ENCODE results near the gene PTPN3. TPM values are rescaled to one million over a fixed set of nuclear protein-coding genes. Genes with fewer than 3 reads are reported as not detected.

Gene PTPN3
- total and polyA plus RNA-seq, 2 experiments from 2014 or later = 0.84 to 2.1 TPM

DNA sequence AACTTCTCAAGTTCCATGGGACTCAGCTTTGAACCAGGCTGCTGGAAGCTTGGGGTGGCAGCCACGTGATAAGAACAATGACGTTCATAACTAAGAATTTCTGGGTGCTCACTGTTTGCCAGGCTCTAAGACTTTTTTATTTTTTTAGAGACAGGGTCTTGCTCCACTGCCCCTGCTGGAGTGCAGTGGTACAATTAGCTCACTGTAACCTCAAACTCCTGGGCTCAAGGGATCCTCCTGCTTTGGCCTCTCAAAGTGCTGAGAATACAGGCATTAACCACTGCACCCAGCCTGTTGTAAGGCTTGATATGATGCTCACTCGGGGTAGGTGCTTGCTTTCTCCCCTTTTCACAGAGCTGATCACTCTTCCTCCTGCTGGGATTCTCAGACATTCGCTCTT lies 38.7 kb downstream of the PTPN3 start:
- H3K4me1 ChIP-seq (ENCODE audit: low read depth) = no peaks in the 10 kb centered on the region
- DNase-seq (ENCODE audit: low read depth in 1 of 2, low spot score in 1 of 2) = no peak
- H3K4me3 ChIP-seq = no peak overlapping the region
- no peak overlapping the region for H3K27ac ChIP-seq
- H3K36me3 ChIP-seq = no peaks in the 10 kb centered on the region
- H3K27me3 ChIP-seq = no peaks in the 10 kb centered on the region
- TF ChIP-seq CTCF (IDR thresholded peaks at IDR 0.05; ENCODE audit: low read depth, low read length) = no peak
- no peaks in the 10 kb centered on the region for H3K9me3 ChIP-seq (ENCODE audit: low read depth)

DNA sequence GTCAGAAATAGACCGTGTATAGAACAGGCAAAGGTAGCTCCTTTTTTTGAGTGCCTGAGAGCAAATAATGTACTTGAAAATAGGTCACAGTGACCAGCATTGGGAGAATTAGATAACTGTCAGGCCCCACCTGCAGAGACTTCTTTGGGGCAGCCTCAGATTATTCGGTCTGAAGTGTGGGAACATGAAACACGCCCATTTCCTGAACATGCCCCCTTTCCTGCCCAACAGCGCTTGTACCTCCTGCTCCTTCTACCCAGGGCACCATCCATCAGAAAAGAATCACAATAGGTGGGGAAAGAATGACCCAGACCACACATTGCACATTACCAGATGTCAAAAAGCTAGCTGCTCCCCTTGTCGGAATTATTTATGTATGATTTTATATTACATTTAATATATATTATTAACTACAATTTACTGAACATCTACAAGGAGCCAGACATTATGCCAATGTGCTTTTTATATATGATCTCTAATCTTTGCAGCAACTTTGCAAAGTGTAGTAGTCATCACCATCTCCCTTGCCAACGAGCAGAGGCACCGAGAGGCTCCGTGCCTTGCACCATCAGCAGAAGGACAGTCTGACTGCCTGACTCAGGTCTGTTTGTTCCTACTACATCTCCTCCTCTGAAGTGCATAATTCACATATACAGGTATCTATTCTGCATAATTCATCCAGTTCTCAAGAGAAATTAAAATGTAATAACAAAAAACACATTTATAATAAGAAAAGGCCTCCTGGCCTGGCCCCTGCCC lies 39.5 kb downstream of the PTPN3 start:
- TF ChIP-seq CTCF (IDR thresholded peaks at IDR 0.05; ENCODE audit: low read depth, low read length) = no peak

DNA sequence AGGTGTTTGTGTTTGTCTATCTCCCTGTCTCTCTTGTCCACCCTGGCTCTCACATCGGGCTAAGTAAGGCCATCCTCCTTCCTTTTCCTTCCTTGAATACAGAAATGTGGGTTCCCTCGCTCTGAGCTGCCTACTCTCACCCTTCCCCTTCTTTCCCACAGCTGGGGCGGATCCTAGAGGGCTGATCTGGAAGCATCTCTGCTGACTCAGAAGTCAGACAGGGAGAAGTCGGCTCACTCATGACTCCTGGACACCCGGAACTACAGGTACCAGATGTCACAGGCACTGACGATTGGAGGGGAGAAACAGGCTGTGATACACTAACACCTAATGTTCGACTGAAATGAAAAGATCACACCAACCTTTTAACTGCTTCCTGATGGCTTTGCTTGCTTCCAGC lies 41.3 kb downstream of the PTPN3 start:
- TF ChIP-seq CTCF (IDR thresholded peaks at IDR 0.05; ENCODE audit: low read depth, low read length) = no peak
- H3K36me3 ChIP-seq = no peaks in the 10 kb centered on the region
- H3K4me1 ChIP-seq (ENCODE audit: low read depth) = peaks cover 5% of the 10 kb centered on the region
- no peaks in the 10 kb centered on the region for H3K9me3 ChIP-seq (ENCODE audit: low read depth)
- no peak overlapping the region for H3K27ac ChIP-seq
- peak in 1 of 2 donors; percentile 20 for DNase-seq (ENCODE audit: low read depth in 1 of 2, low spot score in 1 of 2)
- H3K27me3 ChIP-seq = no peaks in the 10 kb centered on the region
- no peak overlapping the region for H3K4me3 ChIP-seq

More for the DNA sequence above, 39.5 kb downstream of the PTPN3 start:
- Histone ChIP-seq H3K9me3 (ENCODE audit: low read depth) (no peaks in the 10 kb centered on the region), H3K4me1 (ENCODE audit: low read depth) (no peaks in the 10 kb centered on the region), H3K36me3 (no peaks in the 10 kb centered on the region), H3K27me3 (no peaks in the 10 kb centered on the region), H3K4me3 (no peak overlapping the region), H3K27ac (no peak overlapping the region)
- DNase-seq (ENCODE audit: low read depth in 1 of 2, low spot score in 1 of 2) = no peak

DNA sequence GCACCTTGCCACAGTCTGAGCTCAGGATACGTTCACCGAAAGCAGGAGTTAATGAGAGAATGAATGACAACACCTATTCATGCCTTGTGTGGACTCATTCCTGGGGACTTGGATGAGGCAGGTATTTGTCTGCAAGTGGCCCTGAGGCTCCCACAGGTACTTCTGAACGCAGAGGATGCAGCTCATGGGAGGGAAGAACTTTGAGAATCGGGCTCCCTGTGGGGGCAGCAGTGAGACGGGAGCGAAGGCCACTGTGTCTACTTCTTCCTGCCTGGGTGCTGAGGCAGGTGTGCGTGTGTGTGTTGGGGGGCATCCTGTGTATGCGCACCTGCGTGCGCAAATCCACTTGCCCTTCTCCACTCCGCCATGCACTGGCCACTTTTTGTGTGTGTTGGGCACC lies 42.2 kb downstream of the PTPN3 start:
- H3K27me3 ChIP-seq = no peaks in the 10 kb centered on the region
- no peaks in the 10 kb centered on the region for H3K9me3 ChIP-seq (ENCODE audit: low read depth)
- no peak for DNase-seq (ENCODE audit: low read depth in 1 of 2, low spot score in 1 of 2)
- no peak for TF ChIP-seq CTCF (IDR thresholded peaks at IDR 0.05; ENCODE audit: low read depth, low read length)
- H3K36me3 ChIP-seq = no peaks in the 10 kb centered on the region
- H3K4me3 ChIP-seq = no peak overlapping the region
- no peak overlapping the region for H3K27ac ChIP-seq
- H3K4me1 ChIP-seq (ENCODE audit: low read depth) = peaks cover 5% of the 10 kb centered on the region

- no peak for TF ChIP-seq CTCF (IDR thresholded peaks at IDR 0.05; ENCODE audit: low read depth, low read length)
- DNase-seq (ENCODE audit: low read depth in 1 of 2, low spot score in 1 of 2) = no peak
- Histone ChIP-seq H3K9me3 (ENCODE audit: low read depth) (no peaks in the 10 kb centered on the region), H3K27ac (no peak overlapping the region), H3K36me3 (no peaks in the 10 kb centered on the region), H3K27me3 (no peaks in the 10 kb centered on the region), H3K4me1 (ENCODE audit: low read depth) (peaks cover 5% of the 10 kb centered on the region), H3K4me3 (no peak overlapping the region)
These were observed 42.7 kb downstream of the PTPN3 start for GRCh38 chr9:109455391-109455790.
